ENCODE data around the gene KDM7A. TPM values are rescaled to one million over a fixed set of nuclear protein-coding genes. Genes with fewer than 3 reads are reported as not detected.

The KDM7A gene
- total RNA-seq: 13.7 TPM

GRCh38 chr7:140176811-140177702 is at the start of gene KDM7A:
KDM7A (minus strand) TSS chr7:140176983; CDS start chr7:140176937, 46 bp downstream.

GRCh38 chr7:140062528-140063299 is 114.1 kb downstream of the KDM7A start, which contains the start of gene PARP12:
PARP12 (minus strand) TSS chr7:140062951; CDS start chr7:140062847, 104 bp downstream.

Small RNAs within 50 kb of the gene (small RNA-seq; reads per million reads assigned to genes)
- gene RF00019 (ENCODE audit: low replicate concordance) (not detected), gene RNU6-797P (ENCODE audit: low replicate concordance) (not detected)

Other genes starting within 250 kb of the KDM7A start
- 25.0 TPM for gene PARP12, start 114.0 kb downstream of the KDM7A start, total RNA-seq
- 64.3 TPM for gene SLC37A3, start 221.5 kb upstream of the KDM7A start, total RNA-seq
- 4.7 TPM for gene RAB19, start 227.1 kb upstream of the KDM7A start, total RNA-seq

Measured in metanephros (tissue), 2 donors.